Activated CD8-positive, alpha-beta memory T cell treated with anti-CD3 and anti-CD28 coated beads for 48 hours (primary cell): Measurements from ENCODE around the gene CRNKL1.

Experiments used
- DNase-seq, 3 experiments: peaks; one replicate each; pipeline ENCODE4 v3.0.0-alpha.2; 2020; ENCODE audit warnings: low read depth in 2 of 3, low spot score in 2 of 3

Gene CRNKL1

GRCh38 chr20:19986419-19986818 lies 65.8 kb downstream of the CRNKL1 start:
- DNase-seq: no peak
